ENCODE results near the gene UBXN7. TPM values are rescaled to one million over a fixed set of nuclear protein-coding genes. Genes with fewer than 3 reads are reported as not detected.

UBXN7 gene
- total RNA-seq, 1 experiment from 2014 or later = 62.7 TPM

DNA sequence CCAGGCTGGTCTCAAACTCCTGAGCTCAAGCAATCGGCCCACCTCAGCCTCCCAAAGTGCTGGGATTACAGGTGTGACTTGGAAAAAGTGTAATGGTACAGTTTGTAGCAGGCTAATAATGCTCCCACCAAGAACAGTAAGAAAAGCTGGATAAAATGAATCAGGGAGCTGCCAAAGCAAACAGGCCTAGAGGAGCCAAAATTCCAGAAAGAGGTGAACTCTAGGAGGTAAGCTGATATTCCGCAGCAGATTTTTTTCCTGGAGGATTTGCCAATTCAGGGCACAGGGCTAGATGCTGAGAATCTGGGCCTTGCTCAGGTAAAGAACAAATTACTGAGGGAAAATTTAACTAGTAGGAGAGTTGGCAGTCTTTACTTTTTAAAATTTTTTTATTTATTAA lies 133.7 kb downstream of the UBXN7 start:
- H3K4me3 ChIP-seq (ENCODE audit: low read depth, low read length) = no peak overlapping the region
- H3K36me3 Mint-ChIP-seq (ENCODE audit: insufficient read depth, unreplicated experiment) = no peaks in the 10 kb centered on the region
- TF ChIP-seq, protein P1, sequence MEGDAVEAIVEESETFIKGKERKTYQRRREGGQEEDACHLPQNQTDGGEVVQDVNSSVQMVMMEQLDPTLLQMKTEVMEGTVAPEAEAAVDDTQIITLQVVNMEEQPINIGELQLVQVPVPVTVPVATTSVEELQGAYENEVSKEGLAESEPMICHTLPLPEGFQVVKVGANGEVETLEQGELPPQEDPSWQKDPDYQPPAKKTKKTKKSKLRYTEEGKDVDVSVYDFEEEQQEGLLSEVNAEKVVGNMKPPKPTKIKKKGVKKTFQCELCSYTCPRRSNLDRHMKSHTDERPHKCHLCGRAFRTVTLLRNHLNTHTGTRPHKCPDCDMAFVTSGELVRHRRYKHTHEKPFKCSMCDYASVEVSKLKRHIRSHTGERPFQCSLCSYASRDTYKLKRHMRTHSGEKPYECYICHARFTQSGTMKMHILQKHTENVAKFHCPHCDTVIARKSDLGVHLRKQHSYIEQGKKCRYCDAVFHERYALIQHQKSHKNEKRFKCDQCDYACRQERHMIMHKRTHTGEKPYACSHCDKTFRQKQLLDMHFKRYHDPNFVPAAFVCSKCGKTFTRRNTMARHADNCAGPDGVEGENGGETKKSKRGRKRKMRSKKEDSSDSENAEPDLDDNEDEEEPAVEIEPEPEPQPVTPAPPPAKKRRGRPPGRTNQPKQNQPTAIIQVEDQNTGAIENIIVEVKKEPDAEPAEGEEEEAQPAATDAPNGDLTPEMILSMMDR (IDR thresholded peaks at IDR 0.05; ENCODE audit: insufficient read depth in 1 of 2, low read depth in 1 of 2, low read length in 1 of 2, severe bottlenecking in 1 of 2, unreplicated experiment in 1 of 2) = no peak
- H3K4me3 Mint-ChIP-seq (ENCODE audit: unreplicated experiment) = no peak overlapping the region
- no peak overlapping the region for H3K27ac Mint-ChIP-seq (ENCODE audit: unreplicated experiment)
- no peaks in the 10 kb centered on the region for H3K9me3 ChIP-seq
- no peaks in the 10 kb centered on the region for H3K27me3 ChIP-seq (replicated peaks; ENCODE audit: control insufficient read depth, insufficient read depth, low read length)
- intact Hi-C loops (cut with micrococcal nuclease; ENCODE audit: unreplicated experiment) = no loop called here
- no peaks in the 10 kb centered on the region for H3K4me1 Mint-ChIP-seq (ENCODE audit: low read depth, unreplicated experiment)
- no peaks in the 10 kb centered on the region; the same call in 1 of the 2 replicates for H3K36me3 ChIP-seq (ENCODE audit: control insufficient read depth, insufficient read depth, low read length)
- H3K4me1 ChIP-seq = no peaks in the 10 kb centered on the region
- DNase-seq = no peak
- BruUV-seq (replicated peaks) = no TSS peak
- ChIA-PET CTCF (no interaction called here), POLR2A (no interaction called here)
- H3K9me3 Mint-ChIP-seq (ENCODE audit: unreplicated experiment) = no peaks in the 10 kb centered on the region
- no peaks in the 10 kb centered on the region for H3K27me3 Mint-ChIP-seq (ENCODE audit: insufficient read depth, unreplicated experiment)

Other genes with a start within 250 kb of the UBXN7 start
- not detected in 2 replicates for gene ZDHHC19, start 221.0 kb downstream of the UBXN7 start, total RNA-seq (2022)
- not detected in 2 replicates for gene SLC51A, start 215.9 kb downstream of the UBXN7 start, total RNA-seq (2022)
- gene PCYT1A, start 144.7 kb downstream of the UBXN7 start, total RNA-seq (2022) = 52.2 and 54.6 TPM in 2 replicates
- gene DYNLT2B, start 114.2 kb downstream of the UBXN7 start, total RNA-seq (2022) = 10.8 and 12.1 TPM in 2 replicates
- gene TM4SF19, start 94.0 kb downstream of the UBXN7 start, total RNA-seq (2022) = not detected in 2 replicates
- 18.5 and 18.9 TPM in 2 replicates for gene RNF168, start 71.3 kb upstream of the UBXN7 start, total RNA-seq (2022)
- gene SMCO1, start 82.9 kb upstream of the UBXN7 start, total RNA-seq (2022) = not detected in 2 replicates
- gene WDR53, start 136.1 kb upstream of the UBXN7 start, total RNA-seq (2022) = 12.1 and 17.8 TPM in 2 replicates
- 14.5 and 15.8 TPM in 2 replicates for gene FBXO45, start 136.2 kb upstream of the UBXN7 start, total RNA-seq (2022)
- 1.5 and 2.0 TPM in 2 replicates for gene NRROS, start 207.3 kb upstream of the UBXN7 start, total RNA-seq (2022)

Measured in Caco-2 (cell line).